OCI-LY1 (cell line): ENCODE measurements around the gene BIN2.

Experiments used
- H2AFZ ChIP-seq: fragments of 200-600 bp; sonication (generic), shearing (Covaris generic); 2 replicates; pipeline ENCODE4 v1.6.0; 2014; ENCODE audit warnings: antibody characterized with exemption, mild to moderate bottlenecking, low read length
- H3F3A ChIP-seq: fragments of 200-600 bp; sonication (generic), shearing (Covaris generic); 2 replicates; pipeline ENCODE4 v1.6.0; 2014; ENCODE audit warnings: mild to moderate bottlenecking, antibody characterized with exemption, low read length, moderate library complexity; ENCODE audit not compliant: insufficient read depth
- H3K27ac ChIP-seq: fragments of 200-600 bp; sonication (generic); 2 replicates; pipeline ENCODE4 v1.5.1; 2014; ENCODE audit warnings: low read length, mixed run types, mild to moderate bottlenecking, low read depth; ENCODE audit not compliant: poor library complexity, severe bottlenecking
- H3K27me3 ChIP-seq: fragments of 200-600 bp; sonication (generic); 2 replicates; pipeline ENCODE4 v1.6.0; 2014; ENCODE audit warnings: antibody characterized with exemption, mild to moderate bottlenecking, low read length, moderate library complexity; ENCODE audit not compliant: insufficient read depth
- H3K36me3 ChIP-seq: fragments of 200-600 bp; sonication (generic); 2 replicates; pipeline ENCODE4 v1.6.1; 2014; ENCODE audit warnings: mild to moderate bottlenecking, antibody characterized with exemption, low read length, moderate library complexity, mixed read lengths; ENCODE audit not compliant: insufficient read depth
- H3K4me1 ChIP-seq: fragments of 200-600 bp; sonication (generic); 2 replicates; pipeline ENCODE4 v1.5.1; 2014; ENCODE audit warnings: mild to moderate bottlenecking, low read length, moderate library complexity; ENCODE audit not compliant: insufficient read depth, severe bottlenecking
- H3K4me2 ChIP-seq: fragments of 200-600 bp; sonication (generic), shearing (Covaris generic); 2 replicates; pipeline ENCODE4 v1.6.1; 2014; ENCODE audit warnings: low read length
- H3K4me3 ChIP-seq: fragments of 200-600 bp; sonication (generic); 2 replicates; pipeline ENCODE4 v1.5.1; 2014; ENCODE audit warnings: low read length, low read depth, mild to moderate bottlenecking, mixed read lengths; ENCODE audit not compliant: poor library complexity, severe bottlenecking
- H3K79me2 ChIP-seq: fragments of 200-600 bp; shearing (Covaris generic); 2 replicates; pipeline ENCODE4 v1.6.1; 2016; ENCODE audit warnings: mixed run types, low read length, mixed read lengths; ENCODE audit not compliant: insufficient read depth
- H3K9ac ChIP-seq: fragments of 200-600 bp; sonication (generic), shearing (Covaris generic); 2 replicates; pipeline ENCODE4 v1.6.1; 2014; ENCODE audit warnings: mild to moderate bottlenecking, low read length, mixed read lengths
- H3K9me2 ChIP-seq: fragments of 200-600 bp; sonication (generic), shearing (Covaris generic); 2 replicates; pipeline ENCODE4 v1.6.1; 2014; ENCODE audit warnings: low read depth, mild to moderate bottlenecking, low read length, mixed read lengths
- H3K9me3 ChIP-seq: fragments of 200-600 bp; shearing (Covaris generic); 2 replicates; pipeline ENCODE4 v1.6.1; 2014; ENCODE audit warnings: low read length, mixed read lengths
- H4K20me1 ChIP-seq: fragments of 200-600 bp; sonication (generic), shearing (Covaris generic); 2 replicates; pipeline ENCODE4 v1.6.0; 2016; ENCODE audit warnings: mild to moderate bottlenecking, low read length; ENCODE audit not compliant: insufficient read depth
- EZH2 ChIP-seq: fragments of 200-600 bp; sonication (generic), shearing (Covaris generic); IDR thresholded peaks from 2 replicates; pipeline ENCODE4 v1.8.0; 2017; ENCODE audit warnings: borderline replicate concordance, mixed run types, mild to moderate bottlenecking, antibody characterized with exemption, low read length, moderate library complexity, mixed read lengths
- TF ChIP-seq, protein P1 (sequence below): fragments of 200-600 bp; sonication (generic), shearing (Covaris generic); IDR thresholded peaks from 2 replicates; pipeline ENCODE4 v1.5.1; 2017; ENCODE audit warnings: mild to moderate bottlenecking, antibody characterized with exemption, low read length, moderate library complexity, mixed read lengths

The BIN2 gene

GRCh38 chr12:51333536-51333935 is 9.6 kb upstream of the BIN2 start:
- no peaks in the 10 kb centered on the region for H3K36me3 ChIP-seq
- 0 out of 2 replicates have a peak, but pooled peaks cover 3% of the 10 kb centered on the region for H3K27me3 ChIP-seq
- H3K4me3 ChIP-seq = no peak overlapping the region
- H2AFZ ChIP-seq = no peak overlapping the region
- no peak overlapping the region for H3K4me2 ChIP-seq
- H3K79me2 ChIP-seq = no peaks in the 10 kb centered on the region
- H3K4me1 ChIP-seq = no peaks in the 10 kb centered on the region
- no peaks in the 10 kb centered on the region for H3K9me3 ChIP-seq
- no peaks in the 10 kb centered on the region for H3K9me2 ChIP-seq
- no peaks in the 10 kb centered on the region for H4K20me1 ChIP-seq
- H3K9ac ChIP-seq = no peak overlapping the region
- H3K27ac ChIP-seq = no peak overlapping the region
- H3F3A ChIP-seq = no peaks in the 10 kb centered on the region
- no peak for TF ChIP-seq EZH2
- TF ChIP-seq, protein P1, sequence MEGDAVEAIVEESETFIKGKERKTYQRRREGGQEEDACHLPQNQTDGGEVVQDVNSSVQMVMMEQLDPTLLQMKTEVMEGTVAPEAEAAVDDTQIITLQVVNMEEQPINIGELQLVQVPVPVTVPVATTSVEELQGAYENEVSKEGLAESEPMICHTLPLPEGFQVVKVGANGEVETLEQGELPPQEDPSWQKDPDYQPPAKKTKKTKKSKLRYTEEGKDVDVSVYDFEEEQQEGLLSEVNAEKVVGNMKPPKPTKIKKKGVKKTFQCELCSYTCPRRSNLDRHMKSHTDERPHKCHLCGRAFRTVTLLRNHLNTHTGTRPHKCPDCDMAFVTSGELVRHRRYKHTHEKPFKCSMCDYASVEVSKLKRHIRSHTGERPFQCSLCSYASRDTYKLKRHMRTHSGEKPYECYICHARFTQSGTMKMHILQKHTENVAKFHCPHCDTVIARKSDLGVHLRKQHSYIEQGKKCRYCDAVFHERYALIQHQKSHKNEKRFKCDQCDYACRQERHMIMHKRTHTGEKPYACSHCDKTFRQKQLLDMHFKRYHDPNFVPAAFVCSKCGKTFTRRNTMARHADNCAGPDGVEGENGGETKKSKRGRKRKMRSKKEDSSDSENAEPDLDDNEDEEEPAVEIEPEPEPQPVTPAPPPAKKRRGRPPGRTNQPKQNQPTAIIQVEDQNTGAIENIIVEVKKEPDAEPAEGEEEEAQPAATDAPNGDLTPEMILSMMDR = no peak

GRCh38 chr12:51330186-51330585 is 6.2 kb upstream of the BIN2 start:
- Histone ChIP-seq H4K20me1 (no peaks in the 10 kb centered on the region), H3K4me3 (no peak overlapping the region), H3K9ac (no peak overlapping the region), H3K9me2 (no peaks in the 10 kb centered on the region), H3K9me3 (no peaks in the 10 kb centered on the region), H3K4me2 (no peak overlapping the region), H3F3A (no peaks in the 10 kb centered on the region), H3K4me1 (peaks cover 6% of the 10 kb centered on the region), H2AFZ (no peak overlapping the region), H3K27ac (no peak overlapping the region), H3K27me3 (0 out of 2 replicates have a peak, but pooled peaks cover 3% of the 10 kb centered on the region), H3K79me2 (no peaks in the 10 kb centered on the region), H3K36me3 (no peaks in the 10 kb centered on the region)
- TF ChIP-seq EZH2 = no peak
- TF ChIP-seq, protein P1 = no peak

DNA sequence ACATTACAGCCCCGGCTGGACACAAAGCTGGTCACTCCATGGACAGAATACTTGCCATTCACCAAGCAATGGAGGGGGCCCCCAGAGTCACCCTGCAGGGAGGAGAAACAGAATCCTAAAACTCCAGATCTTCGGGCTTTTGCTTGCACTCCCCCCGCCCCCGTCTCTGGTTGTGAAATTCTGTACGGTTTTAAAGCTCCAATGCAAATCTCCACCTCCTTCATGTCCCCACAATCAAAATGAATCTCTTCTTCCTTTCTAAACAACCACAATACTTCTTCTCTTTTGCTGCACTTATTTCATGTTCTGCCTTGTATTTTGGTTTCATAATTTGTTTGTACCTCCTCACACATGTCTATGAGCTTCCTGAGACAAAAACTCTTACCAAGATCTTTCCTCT is 5.8 kb upstream of the BIN2 start:
- no peak overlapping the region for H3K4me2 ChIP-seq
- H3K4me3 ChIP-seq = no peak overlapping the region
- H3K9ac ChIP-seq = no peak overlapping the region
- no peaks in the 10 kb centered on the region for H3F3A ChIP-seq
- no peaks in the 10 kb centered on the region for H3K79me2 ChIP-seq
- H3K4me1 ChIP-seq = peaks cover 6% of the 10 kb centered on the region
- no peak overlapping the region for H3K27ac ChIP-seq
- no peaks in the 10 kb centered on the region for H3K9me3 ChIP-seq
- no peaks in the 10 kb centered on the region for H3K9me2 ChIP-seq
- no peaks in the 10 kb centered on the region for H4K20me1 ChIP-seq
- H2AFZ ChIP-seq = no peak overlapping the region
- H3K36me3 ChIP-seq = no peaks in the 10 kb centered on the region
- 0 out of 2 replicates have a peak, but pooled peaks cover 3% of the 10 kb centered on the region for H3K27me3 ChIP-seq
- no peak for TF ChIP-seq EZH2
- TF ChIP-seq, protein P1 = no peak
